DMS 273 (cell line): Measurements from ENCODE around the gene WDR5.
"Not testable (repeated sequence)": the region's sequence is repeated elsewhere in the genome, so short reads cannot be mapped to it uniquely, and the experiment has no call there.

Experiments used
- DNase-seq: peaks from one replicate; lab custom pipeline; 2025; ENCODE audit not compliant: unreplicated experiment; lab: John Stamatoyannopoulos, UW

WDR5 gene

GRCh38 chr9:134135343-134136117 is at the start of gene WDR5:
Gene WDR5 (plus strand): TSS chr9:134136082. CDS start chr9:134139878, 3,796 bp downstream.
- peak; percentile 94 for DNase-seq

- no peak for DNase-seq
Observed at GRCh38 chr9:134088063-134088725, 47.7 kb upstream of the WDR5 start.

GRCh38 chr9:134089972-134090371 is 45.9 kb upstream of the WDR5 start:
- DNase-seq = no peak

- peak; percentile 67 for DNase-seq
Observed at GRCh38 chr9:134099123-134099761, 36.6 kb upstream of the WDR5 start.

GRCh38 chr9:134100040-134100439 is 35.8 kb upstream of the WDR5 start:
- no peak for DNase-seq

GRCh38 chr9:134101133-134101532 is 34.7 kb upstream of the WDR5 start:
- not testable (repeated sequence) for DNase-seq

- no peak for DNase-seq
Observed at GRCh38 chr9:134101623-134102149, 34.2 kb upstream of the WDR5 start.

- no peak for DNase-seq
Observed at GRCh38 chr9:134103391-134103998, 32.4 kb upstream of the WDR5 start.

- DNase-seq = no peak
Observed at GRCh38 chr9:134111064-134111463, 24.8 kb upstream of the WDR5 start.

- no peak for DNase-seq
Observed at GRCh38 chr9:134112561-134112960, 23.3 kb upstream of the WDR5 start.

- not testable (repeated sequence) for DNase-seq
Observed at GRCh38 chr9:134118972-134119371, 16.9 kb upstream of the WDR5 start.

- no peak for DNase-seq
Observed at GRCh38 chr9:134123764-134124128, 12.1 kb upstream of the WDR5 start.

GRCh38 chr9:134125413-134126095 is 10.3 kb upstream of the WDR5 start:
- DNase-seq = no peak

GRCh38 chr9:134126373-134126772 is 9.5 kb upstream of the WDR5 start:
- no peak for DNase-seq

GRCh38 chr9:134127065-134127580 is 8.8 kb upstream of the WDR5 start:
- DNase-seq = no peak

GRCh38 chr9:134127616-134128015 is 8.3 kb upstream of the WDR5 start:
- no peak for DNase-seq

- DNase-seq = no peak
Observed at GRCh38 chr9:134128727-134129679, 6.9 kb upstream of the WDR5 start.

GRCh38 chr9:134130503-134131375 is 5.1 kb upstream of the WDR5 start:
- peak; percentile 33 for DNase-seq
